Hepatocyte (in vitro differentiated cells): ENCODE results near the gene IZUMO1.

ENCODE experiments used
- EZH2phosphoT487 ChIP-seq: fragments of 200-600 bp; sonication (generic); IDR thresholded peaks from one replicate; pipeline ENCODE4 v1.6.1; 2018; ENCODE audit warnings: antibody characterized with exemption, mild to moderate bottlenecking, low read depth, moderate library complexity; ENCODE audit not compliant: unreplicated experiment, severe bottlenecking
- TF ChIP-seq, protein P1 (sequence below): fragments of 200-600 bp; sonication (generic); IDR thresholded peaks from 2 replicates; pipeline ENCODE4 v1.5.1; 2016; ENCODE audit warnings: antibody characterized with exemption, mild to moderate bottlenecking; ENCODE audit not compliant: poor library complexity

DNA sequence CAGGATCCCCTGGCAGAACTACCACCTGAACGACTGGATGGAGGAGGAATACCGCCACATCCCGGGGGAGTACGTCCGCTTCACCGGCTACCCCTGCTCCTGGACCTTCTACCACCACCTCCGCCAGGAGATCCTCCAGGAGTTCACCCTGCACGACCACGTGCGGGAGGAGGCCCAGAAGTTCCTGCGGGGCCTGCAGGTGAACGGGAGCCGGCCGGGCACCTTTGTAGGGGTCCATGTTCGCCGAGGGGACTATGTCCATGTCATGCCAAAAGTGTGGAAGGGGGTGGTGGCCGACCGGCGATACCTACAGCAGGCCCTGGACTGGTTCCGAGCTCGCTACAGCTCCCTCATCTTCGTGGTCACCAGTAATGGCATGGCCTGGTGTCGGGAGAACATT lies 43.4 kb downstream of the IZUMO1 start:
- no peak for TF ChIP-seq EZH2phosphoT487
- TF ChIP-seq, protein P1, sequence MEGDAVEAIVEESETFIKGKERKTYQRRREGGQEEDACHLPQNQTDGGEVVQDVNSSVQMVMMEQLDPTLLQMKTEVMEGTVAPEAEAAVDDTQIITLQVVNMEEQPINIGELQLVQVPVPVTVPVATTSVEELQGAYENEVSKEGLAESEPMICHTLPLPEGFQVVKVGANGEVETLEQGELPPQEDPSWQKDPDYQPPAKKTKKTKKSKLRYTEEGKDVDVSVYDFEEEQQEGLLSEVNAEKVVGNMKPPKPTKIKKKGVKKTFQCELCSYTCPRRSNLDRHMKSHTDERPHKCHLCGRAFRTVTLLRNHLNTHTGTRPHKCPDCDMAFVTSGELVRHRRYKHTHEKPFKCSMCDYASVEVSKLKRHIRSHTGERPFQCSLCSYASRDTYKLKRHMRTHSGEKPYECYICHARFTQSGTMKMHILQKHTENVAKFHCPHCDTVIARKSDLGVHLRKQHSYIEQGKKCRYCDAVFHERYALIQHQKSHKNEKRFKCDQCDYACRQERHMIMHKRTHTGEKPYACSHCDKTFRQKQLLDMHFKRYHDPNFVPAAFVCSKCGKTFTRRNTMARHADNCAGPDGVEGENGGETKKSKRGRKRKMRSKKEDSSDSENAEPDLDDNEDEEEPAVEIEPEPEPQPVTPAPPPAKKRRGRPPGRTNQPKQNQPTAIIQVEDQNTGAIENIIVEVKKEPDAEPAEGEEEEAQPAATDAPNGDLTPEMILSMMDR: no peak
